Left renal cortex interstitium (tissue), 4 donors: Measurements from ENCODE around the gene ERG. TPM values are rescaled to one million over a fixed set of nuclear protein-coding genes. Genes with fewer than 3 reads are reported as not detected.

Source experiments
- DNase-seq, 4 donors: peaks; one replicate each; pipeline ENCODE4 v3.0.0-alpha.2; 2013; ENCODE audit warnings: low read depth in 4 of 4, low spot score in 2 of 4, missing footprints in 1 of 4
- polyA plus RNA-seq, 4 donors: library from polyadenylated mRNA; unstranded; fragments of 120-200 nt; gene quantifications; one replicate each; pipeline ENCODE4 v1.2.1, GENCODE V29; 2013; ENCODE audit not compliant: insufficient read length in 4 of 4

ERG gene
- polyA plus RNA-seq, 4 donors = 16.9 to 22.7 (median 20.6) TPM

DNA sequence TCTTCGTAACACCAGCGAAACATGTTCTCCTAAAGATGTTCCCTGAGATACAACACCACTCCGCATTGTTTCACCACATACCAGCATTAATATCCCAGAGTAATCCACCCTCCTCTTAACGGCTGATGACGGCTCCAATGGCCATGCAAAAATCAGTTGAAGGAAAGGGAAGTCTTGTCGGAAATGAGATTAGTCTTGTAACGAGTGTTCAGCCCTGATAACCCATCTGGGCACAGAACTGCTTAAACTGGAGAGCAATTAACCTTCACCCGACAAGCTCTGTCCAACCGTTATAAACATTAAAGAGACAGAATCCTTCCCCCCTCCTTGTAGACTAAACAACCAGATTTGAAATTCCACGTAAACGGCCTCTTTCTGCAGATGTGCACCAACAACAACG, 21.9 kb downstream of the ERG start:
- DNase-seq = no peak

DNA sequence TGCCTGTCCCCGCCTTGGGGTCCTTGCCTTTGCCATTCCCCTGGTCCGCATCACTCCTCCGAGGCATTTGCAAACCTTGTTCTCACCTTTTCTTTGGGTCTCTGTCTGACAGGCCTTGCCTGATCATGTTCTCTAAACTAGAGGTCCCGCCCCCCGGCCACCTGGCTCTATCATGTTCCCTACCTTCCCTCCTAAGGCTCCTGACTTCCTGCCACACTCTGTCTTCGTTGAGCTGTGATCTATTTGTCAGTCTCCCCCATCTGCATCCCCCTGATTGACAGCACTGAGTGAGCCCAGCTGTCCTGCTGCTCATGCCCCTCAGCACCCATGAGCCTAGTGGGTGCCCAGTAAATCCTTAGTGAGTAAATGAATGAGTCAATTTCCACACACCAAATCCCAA, 22.8 kb downstream of the ERG start:
- DNase-seq = no peak

DNA sequence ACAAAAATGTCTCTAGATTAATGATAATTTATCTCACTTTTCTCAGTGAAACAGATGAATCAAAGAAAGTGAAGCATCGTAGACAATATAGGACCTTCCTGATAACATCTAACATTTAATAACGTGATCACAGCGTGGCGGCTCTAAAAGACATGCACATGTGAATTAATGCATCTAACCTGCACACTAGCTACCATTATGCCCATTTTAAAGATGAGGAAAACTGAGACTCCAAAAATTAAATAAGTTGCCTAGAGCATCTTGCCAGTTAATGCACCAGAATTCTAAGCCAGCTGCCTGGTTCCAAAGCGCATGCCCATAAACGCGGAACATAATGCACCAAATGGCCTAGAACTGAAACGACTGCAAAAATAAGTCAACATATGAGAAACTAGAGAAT, 23.5 kb downstream of the ERG start:
- DNase-seq = no peak

DNA sequence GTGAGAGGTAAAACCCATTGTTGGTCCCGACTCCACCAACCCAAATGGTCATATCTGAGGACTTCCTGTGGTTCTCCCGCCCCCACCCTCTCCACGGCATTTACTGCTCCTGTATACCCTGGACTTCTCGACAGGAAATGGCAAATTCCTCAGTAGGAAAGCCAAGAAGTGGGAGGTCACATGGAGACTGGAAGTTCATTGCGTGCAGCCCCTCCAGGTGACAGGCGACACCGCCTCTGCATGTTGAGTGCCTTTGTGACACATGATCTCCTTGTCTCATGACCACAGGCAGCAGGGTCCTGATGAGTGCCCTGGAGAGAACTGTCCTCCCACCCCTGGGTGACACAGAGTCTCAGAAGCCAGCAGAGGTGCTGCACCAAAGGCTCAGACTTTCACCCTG, 24.2 kb downstream of the ERG start:
- DNase-seq = no peak

DNA sequence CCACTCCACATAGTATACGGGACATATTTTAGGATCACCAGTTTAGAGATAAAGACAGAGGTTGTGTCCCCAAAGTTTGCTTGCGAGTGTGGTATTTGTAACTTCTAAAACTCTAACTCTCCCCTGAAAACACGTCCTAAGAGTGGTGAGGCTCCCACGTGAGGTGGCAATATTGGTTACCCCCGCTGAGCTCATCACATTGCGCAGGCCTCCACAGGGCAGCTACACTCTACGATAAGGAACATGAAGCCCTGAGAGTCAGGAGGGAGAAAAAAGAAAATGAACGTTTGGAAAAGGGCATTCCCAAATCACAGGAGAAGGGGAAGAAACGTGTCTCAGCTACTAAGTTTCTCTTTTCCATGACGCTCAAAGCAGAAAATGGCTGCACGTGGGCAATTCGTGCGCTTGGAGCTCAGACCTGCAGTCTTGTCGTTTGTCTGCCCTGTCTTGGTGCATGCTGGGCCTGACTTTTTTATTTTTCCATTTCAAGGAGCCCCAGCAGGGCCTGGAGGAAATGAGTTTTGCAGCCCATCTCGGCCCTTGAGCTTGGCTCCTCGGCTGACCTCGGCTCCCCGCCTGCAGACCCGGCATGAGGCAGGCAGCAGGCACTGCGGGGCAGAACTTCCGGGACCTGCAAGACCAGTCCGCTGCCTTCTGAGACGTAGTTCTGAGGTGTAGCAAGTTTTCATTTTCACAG, 25.7 kb downstream of the ERG start:
- DNase-seq = no peak

GRCh38 chr21:38471766-38472165, 26.5 kb downstream of the ERG start:
- no peak for DNase-seq

- no peak for DNase-seq
Observed at GRCh38 chr21:38470755-38471154, 27.5 kb downstream of the ERG start.

DNA sequence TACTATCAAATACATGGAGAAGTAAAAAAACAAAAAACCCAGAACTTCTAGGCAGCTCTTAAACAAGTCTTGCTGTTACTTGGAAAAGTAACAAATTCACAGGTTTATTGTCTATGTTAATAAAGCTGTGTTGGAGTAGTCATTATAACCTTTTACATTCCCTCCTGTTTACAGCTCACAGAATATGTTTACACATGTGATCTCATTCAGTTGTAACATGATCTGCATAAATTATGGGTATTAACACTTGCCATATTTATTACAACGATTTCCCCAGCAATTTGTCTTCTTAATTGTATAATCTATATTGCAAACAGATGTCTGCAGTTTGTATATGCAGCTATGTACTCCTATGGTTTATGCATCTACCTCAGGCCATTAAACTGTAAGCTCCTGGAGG, 28.6 kb downstream of the ERG start:
- DNase-seq = no peak

DNA sequence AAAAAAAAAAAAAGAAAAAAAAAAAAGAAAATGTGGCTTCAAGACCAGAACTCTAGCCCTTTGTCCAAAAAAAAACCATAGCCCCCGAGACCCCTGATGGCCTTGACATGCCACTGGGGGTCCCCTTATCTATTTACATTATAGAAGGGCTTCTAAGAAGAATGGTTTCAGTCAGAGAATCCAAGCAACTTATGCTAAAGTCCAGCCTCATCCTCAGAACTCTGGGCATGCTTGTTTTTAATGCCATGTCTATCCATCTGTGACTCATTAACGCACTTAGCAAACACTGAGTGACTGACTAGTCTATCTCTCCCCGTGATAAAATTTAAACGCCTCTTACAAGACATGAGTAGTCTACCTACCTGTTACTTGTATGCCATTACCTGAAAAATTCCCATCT, 29.3 kb downstream of the ERG start:
- no peak for DNase-seq

GRCh38 chr21:38467911-38468310, 30.4 kb downstream of the ERG start:
- no peak for DNase-seq

DNA sequence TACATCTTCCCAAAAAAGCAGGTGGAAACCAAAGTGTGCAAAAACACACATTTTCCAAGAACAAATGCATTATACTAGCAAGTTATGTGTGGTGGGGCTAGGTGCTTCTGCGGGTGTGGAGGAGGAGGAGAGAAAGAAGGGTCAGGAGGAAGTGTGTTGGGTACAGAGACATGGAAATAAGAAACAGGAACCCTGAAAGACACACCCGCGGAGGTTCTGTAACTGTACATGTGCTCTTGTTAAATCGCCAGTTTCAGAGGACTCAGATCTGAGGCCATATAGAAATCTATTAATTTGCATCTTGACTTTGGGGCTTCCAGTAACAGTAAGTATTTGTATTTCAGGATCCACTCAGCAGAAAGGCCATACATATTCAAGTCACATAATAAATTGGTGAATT, 30.9 kb downstream of the ERG start:
- DNase-seq = no peak

DNA sequence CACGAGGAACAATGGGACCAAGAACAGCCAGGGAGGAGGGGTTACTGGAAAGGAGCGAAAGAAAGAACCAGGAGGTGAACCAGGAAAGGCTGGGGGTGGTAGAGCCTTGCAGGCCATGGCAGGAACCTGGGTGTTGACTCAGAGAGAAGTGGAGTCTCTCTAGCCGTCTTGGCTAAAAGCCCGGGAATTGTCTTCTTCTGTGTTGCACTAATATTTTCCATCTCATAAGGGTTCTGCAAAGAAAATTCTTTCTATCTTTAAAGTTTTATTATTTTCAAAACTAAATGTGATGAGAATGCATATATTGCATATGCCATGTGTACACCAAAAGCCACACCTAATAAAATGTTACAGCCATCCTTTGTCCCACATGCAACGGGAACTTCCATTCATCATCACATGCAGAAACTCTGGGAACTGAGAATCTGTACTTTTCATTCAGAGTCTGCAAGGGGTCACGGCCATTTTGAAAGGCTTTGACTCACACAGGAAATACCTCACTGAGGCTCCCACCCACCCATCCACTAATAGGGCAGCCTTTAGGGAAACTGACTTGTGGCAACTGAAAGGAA, 38.0 kb downstream of the ERG start:
- DNase-seq = no peak

GRCh38 chr21:38459490-38459889, 38.8 kb downstream of the ERG start:
- no peak for DNase-seq

DNA sequence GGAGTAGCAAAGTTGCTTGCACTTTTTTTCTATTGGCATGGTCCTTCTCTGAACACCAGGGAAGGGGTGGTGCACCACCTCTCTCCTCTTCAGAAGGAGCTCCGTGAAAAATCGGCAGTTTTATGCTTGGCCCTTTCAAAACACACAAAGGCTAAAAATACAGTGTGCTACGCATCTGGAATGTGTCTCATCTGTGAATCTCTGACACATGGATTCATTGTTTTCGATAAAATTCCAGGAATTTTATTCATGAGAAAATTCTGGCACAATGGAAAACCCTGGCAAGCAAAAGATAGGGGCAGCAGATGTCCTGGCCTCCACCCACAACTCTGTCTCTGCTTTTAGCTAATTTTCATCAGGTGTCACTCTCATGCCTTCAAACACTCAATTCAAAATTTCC, 42.9 kb downstream of the ERG start:
- DNase-seq = no peak

GRCh38 chr21:38454702-38455101, 43.6 kb downstream of the ERG start:
- no peak for DNase-seq

GRCh38 chr21:38454161-38454560, 44.1 kb downstream of the ERG start:
- no peak for DNase-seq

- no peak for DNase-seq
Observed at GRCh38 chr21:38448671-38449385, 49.4 kb downstream of the ERG start.

- DNase-seq = no peak
Observed at GRCh38 chr21:38447611-38448010, 50.7 kb downstream of the ERG start.

DNA sequence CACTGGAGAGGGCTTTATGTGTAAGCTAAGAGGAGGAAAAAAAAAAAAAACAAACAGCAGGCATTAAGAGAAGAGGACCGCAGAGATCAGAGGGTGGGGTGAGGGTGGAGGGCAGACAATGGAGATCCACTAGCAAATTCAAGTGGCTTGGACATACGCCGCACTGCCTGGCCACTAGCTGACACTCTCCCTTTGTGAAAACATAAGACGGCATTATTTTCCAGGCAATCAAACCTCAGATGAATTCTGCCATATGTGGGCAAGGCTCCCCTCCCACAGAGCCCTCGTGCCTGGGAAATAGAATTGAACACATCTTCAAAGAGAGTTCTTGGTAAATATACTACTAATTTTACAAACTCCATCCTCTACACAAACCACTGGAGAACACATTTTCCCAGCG, 53.6 kb downstream of the ERG start:
- no peak for DNase-seq

DNA sequence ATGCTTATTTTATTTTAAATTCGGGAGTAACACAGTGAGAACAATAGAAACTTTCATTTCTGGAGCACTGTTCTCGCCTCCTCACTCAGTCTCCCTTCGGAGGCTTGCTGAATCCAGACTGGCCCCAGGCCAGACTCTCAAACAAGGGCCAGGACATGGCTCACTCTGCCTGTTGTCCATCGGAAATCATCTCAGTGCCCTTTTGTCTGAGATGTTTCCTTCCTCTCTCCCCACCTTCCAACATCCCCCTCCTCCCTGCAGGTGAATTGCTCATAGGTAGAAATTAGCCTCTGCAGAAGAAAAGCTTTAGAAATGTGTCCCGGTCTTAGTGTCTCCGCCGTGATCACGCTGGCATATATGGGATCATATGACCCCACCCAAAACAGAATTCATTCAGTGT, 55.2 kb downstream of the ERG start:
- no peak for DNase-seq

DNA sequence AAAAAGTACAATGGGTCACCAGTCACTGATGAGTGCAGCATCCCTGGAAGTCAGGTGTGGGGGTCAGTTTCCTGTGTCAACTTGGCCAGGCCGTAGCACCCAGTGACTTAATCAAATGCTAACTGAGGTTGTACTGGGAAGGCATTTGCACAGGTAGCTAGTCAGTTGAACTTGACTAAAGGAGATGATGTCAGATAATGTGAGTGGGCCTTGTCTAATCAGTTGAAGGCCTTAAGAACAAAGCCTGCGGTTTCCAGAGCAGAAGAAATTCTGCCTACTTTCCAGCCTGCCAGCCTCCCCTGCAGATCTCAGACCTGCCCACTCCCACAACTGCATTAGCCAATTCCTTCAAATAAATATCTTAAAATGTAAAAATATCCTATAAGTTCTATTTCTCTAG, 57.1 kb downstream of the ERG start:
- no peak for DNase-seq

- no peak for DNase-seq
Observed at GRCh38 chr21:38440746-38441145, 57.5 kb downstream of the ERG start.
